HepG2 (cell line): Measurements from ENCODE around the gene ITIH3. TPM values are rescaled to one million over a fixed set of nuclear protein-coding genes. Genes with fewer than 3 reads are reported as not detected.

Source experiments
- ARNT ChIP-seq: fragments of 450-650 bp; IDR thresholded peaks from 2 replicates; pipeline ENCODE4 v1.6.1; 2017
- ETV5 ChIP-seq: IDR thresholded peaks from 2 replicates; pipeline ENCODE4 v1.6.1; 2018; ENCODE audit warnings: missing biosample characterization, missing genetic modification reagents, inconsistent platforms, borderline replicate concordance
- FOXA1 ChIP-seq, 2 experiments: fragments of 450-650 bp in 1 of 2; sonication (generic) in 1 of 2; formaldehyde crosslinking in 1 of 2; IDR thresholded peaks; 2 replicates each; pipeline versions ENCODE4 v1.4.0 to v1.6.1; 2016 to 2020; ENCODE audit warnings: missing genetic modification reagents in 1 of 2
- IRF2 ChIP-seq: IDR thresholded peaks from 2 replicates; pipeline ENCODE4 v1.6.1; 2018; ENCODE audit warnings: missing genetic modification reagents, missing compliant biosample characterization
- KDM6A ChIP-seq: IDR thresholded peaks from 2 replicates; pipeline ENCODE4 v1.6.1; 2016; ENCODE audit warnings: low read depth
- MZF1 ChIP-seq: sonication (generic); formaldehyde crosslinking; IDR thresholded peaks from 2 replicates; pipeline ENCODE4 v1.8.1; 2023; ENCODE audit warnings: mild to moderate bottlenecking, missing genetic modification reagents, borderline replicate concordance
- ONECUT2 ChIP-seq: sonication (generic); formaldehyde crosslinking; IDR thresholded peaks from 2 replicates; pipeline ENCODE4 v1.4.0; 2020; ENCODE audit warnings: missing genetic modification reagents
- RARA ChIP-seq: IDR thresholded peaks from 2 replicates; pipeline ENCODE4 v1.6.1; 2016; ENCODE audit warnings: missing genetic modification reagents, missing compliant biosample characterization
- TOE1 ChIP-seq: sonication (generic); formaldehyde crosslinking; IDR thresholded peaks from 2 replicates; pipeline ENCODE4 v1.4.0; 2020; ENCODE audit warnings: mild to moderate bottlenecking, missing genetic modification reagents
- TRAFD1 ChIP-seq: sonication (generic); formaldehyde crosslinking; IDR thresholded peaks from 2 replicates; pipeline ENCODE4 v1.5.1; 2020; ENCODE audit warnings: missing genetic modification reagents, mild to moderate bottlenecking, borderline replicate concordance
- ZBTB2 ChIP-seq: sonication (generic); formaldehyde crosslinking; IDR thresholded peaks from 2 replicates; pipeline ENCODE4 v1.8.0; 2022; ENCODE audit warnings: low read depth, missing genetic modification reagents
- ZBTB21 ChIP-seq: sonication (generic); formaldehyde crosslinking; IDR thresholded peaks from 2 replicates; pipeline ENCODE4 v1.4.0; 2020; ENCODE audit warnings: missing genetic modification reagents
- ZBTB7B ChIP-seq: sonication (generic); formaldehyde crosslinking; IDR thresholded peaks from 2 replicates; pipeline ENCODE4 v1.4.0; 2020; ENCODE audit warnings: missing genetic modification reagents
- ZMYM3 ChIP-seq: sonication (generic); formaldehyde crosslinking; IDR thresholded peaks from 2 replicates; pipeline ENCODE4 v1.5.1; 2020; ENCODE audit warnings: mild to moderate bottlenecking, missing genetic modification reagents
- ZNF205 ChIP-seq: IDR thresholded peaks from 2 replicates; pipeline ENCODE4 v1.6.1; 2018; ENCODE audit warnings: missing biosample characterization, missing genetic modification reagents
- ZNF501 ChIP-seq: sonication (generic); formaldehyde crosslinking; IDR thresholded peaks from 2 replicates; pipeline ENCODE4 v1.5.1; 2020; ENCODE audit warnings: mild to moderate bottlenecking, moderate library complexity, missing genetic modification reagents
- polyA plus RNA-seq, 8 experiments: library from polyadenylated mRNA; depleted of rRNA in 3 of 8; stranded (reverse) in 7 of 8; unstranded in 1 of 8; fragments of >200 nt; fragmentation: Illumina TruSeq in 4 of 8; extraction: Trizol in 4 of 8; gene quantifications; 2 replicates each; pipeline versions ENCODE4 v1.2.1 to v1.2.3, GENCODE V29; 2011 to 2016; ENCODE audit warnings: low read depth in 4 of 8, missing spikeins in 1 of 8, mixed read lengths in 1 of 8; ENCODE audit not compliant: insufficient read depth in 1 of 8
- total RNA-seq, 5 experiments: library from RNA; depleted of rRNA; stranded (reverse); fragments of >200 nt; fragmentation: Illumina TruSeq; extraction: Trizol; gene quantifications; 2 replicates each; pipeline ENCODE4 v1.2.3, GENCODE V29; 2016; ENCODE audit warnings: low read depth in 1 of 5
- TF ChIP-seq, protein P1 (sequence below): sonication (generic); formaldehyde crosslinking; IDR thresholded peaks from 2 replicates; pipeline ENCODE4 v1.8.1; 2022; ENCODE audit warnings: mild to moderate bottlenecking, missing genetic modification reagents
- TF ChIP-seq, protein P2 (sequence below): sonication (generic); formaldehyde crosslinking; IDR thresholded peaks from 2 replicates; pipeline ENCODE4 v1.4.0; 2020; ENCODE audit warnings: missing genetic modification reagents
- TF ChIP-seq, protein P3 (sequence below): sonication (generic); formaldehyde crosslinking; IDR thresholded peaks from 2 replicates; pipeline ENCODE4 v1.4.0; 2020; ENCODE audit warnings: missing genetic modification reagents

Gene ITIH3
- total and polyA plus RNA-seq, 2 of the 13 experiments (the other 11 are each of a cell fraction or from before 2014, with no cell fraction given), result 105 to 632 TPM

GRCh38 chr3:52811452-52812011 lies 16.9 kb downstream of the ITIH3 start (continued):
- TF ChIP-seq, protein P1, sequence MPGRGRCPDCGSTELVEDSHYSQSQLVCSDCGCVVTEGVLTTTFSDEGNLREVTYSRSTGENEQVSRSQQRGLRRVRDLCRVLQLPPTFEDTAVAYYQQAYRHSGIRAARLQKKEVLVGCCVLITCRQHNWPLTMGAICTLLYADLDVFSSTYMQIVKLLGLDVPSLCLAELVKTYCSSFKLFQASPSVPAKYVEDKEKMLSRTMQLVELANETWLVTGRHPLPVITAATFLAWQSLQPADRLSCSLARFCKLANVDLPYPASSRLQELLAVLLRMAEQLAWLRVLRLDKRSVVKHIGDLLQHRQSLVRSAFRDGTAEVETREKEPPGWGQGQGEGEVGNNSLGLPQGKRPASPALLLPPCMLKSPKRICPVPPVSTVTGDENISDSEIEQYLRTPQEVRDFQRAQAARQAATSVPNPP (CRISPR knock-in tag), result no peak
- TF ChIP-seq TOE1 (CRISPR knock-in tag) (no peak), ETV5 (CRISPR knock-in tag) (peak; percentile 28; the same call in 1 of the 2 replicates), MZF1 (CRISPR knock-in tag) (no peak), ZMYM3 (CRISPR knock-in tag) (peak; percentile 79), ZBTB21 (CRISPR knock-in tag) (no peak), ARNT (no peak), ZNF205 (CRISPR knock-in tag) (0 out of 2 replicates have a peak, but pooled peaks have one; percentile 78), RARA (CRISPR knock-in tag) (no peak), ZBTB7B (CRISPR knock-in tag) (peak; percentile 38; the same call in 1 of the 2 replicates), ONECUT2 (no peak), KDM6A (CRISPR knock-in tag) (no peak), TRAFD1 (no peak), FOXA1 (IDR thresholded peaks at IDR 0.05) (no peak), FOXA1 (CRISPR knock-in tag; IDR thresholded peaks at IDR 0.05) (no peak), ZNF501 (CRISPR knock-in tag) (0 out of 2 replicates have a peak, but pooled peaks have one; percentile 34), ZBTB2 (CRISPR knock-in tag) (no peak), IRF2 (CRISPR knock-in tag) (no peak)
- TF ChIP-seq, protein P2, sequence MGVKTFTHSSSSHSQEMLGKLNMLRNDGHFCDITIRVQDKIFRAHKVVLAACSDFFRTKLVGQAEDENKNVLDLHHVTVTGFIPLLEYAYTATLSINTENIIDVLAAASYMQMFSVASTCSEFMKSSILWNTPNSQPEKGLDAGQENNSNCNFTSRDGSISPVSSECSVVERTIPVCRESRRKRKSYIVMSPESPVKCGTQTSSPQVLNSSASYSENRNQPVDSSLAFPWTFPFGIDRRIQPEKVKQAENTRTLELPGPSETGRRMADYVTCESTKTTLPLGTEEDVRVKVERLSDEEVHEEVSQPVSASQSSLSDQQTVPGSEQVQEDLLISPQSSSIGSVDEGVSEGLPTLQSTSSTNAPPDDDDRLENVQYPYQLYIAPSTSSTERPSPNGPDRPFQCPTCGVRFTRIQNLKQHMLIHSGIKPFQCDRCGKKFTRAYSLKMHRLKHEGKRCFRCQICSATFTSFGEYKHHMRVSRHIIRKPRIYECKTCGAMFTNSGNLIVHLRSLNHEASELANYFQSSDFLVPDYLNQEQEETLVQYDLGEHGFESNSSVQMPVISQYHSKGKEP (CRISPR knock-in tag), result no peak
- TF ChIP-seq, protein P3, sequence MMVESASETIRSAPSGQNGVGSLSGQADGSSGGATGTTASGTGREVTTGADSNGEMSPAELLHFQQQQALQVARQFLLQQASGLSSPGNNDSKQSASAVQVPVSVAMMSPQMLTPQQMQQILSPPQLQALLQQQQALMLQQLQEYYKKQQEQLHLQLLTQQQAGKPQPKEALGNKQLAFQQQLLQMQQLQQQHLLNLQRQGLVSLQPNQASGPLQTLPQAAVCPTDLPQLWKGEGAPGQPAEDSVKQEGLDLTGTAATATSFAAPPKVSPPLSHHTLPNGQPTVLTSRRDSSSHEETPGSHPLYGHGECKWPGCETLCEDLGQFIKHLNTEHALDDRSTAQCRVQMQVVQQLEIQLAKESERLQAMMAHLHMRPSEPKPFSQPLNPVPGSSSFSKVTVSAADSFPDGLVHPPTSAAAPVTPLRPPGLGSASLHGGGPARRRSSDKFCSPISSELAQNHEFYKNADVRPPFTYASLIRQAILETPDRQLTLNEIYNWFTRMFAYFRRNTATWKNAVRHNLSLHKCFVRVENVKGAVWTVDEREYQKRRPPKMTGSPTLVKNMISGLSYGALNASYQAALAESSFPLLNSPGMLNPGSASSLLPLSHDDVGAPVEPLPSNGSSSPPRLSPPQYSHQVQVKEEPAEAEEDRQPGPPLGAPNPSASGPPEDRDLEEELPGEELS, result 0 out of 2 replicates have a peak, but pooled peaks have one; percentile 17
